ENCODE data around the gene SLC10A7. TPM values are rescaled to one million over a fixed set of nuclear protein-coding genes. Genes with fewer than 3 reads are reported as not detected.

Gene SLC10A7
- total RNA-seq, 1 experiment from 2014 or later: 4.1 TPM

GRCh38 chr4:146261041-146261440 lies 260.7 kb downstream of the SLC10A7 start:
- DNase-seq (ENCODE audit: low spot score): no peak

GRCh38 chr4:146260521-146260920 lies 261.2 kb downstream of the SLC10A7 start:
- peak; percentile 5 for DNase-seq (ENCODE audit: low spot score)

GRCh38 chr4:146257511-146257910 lies 264.2 kb downstream of the SLC10A7 start:
- no peak for DNase-seq (ENCODE audit: low spot score)

GRCh38 chr4:146256328-146256727 lies 265.4 kb downstream of the SLC10A7 start:
- DNase-seq (ENCODE audit: low spot score): no peak

- no peak for DNase-seq (ENCODE audit: low spot score)
These were observed 265.9 kb downstream of the SLC10A7 start for GRCh38 chr4:146255874-146256273.

GRCh38 chr4:146255463-146255862 lies 266.3 kb downstream of the SLC10A7 start:
- no peak for DNase-seq (ENCODE audit: low spot score)

- DNase-seq (ENCODE audit: low spot score): no peak
These were observed 268.6 kb downstream of the SLC10A7 start for GRCh38 chr4:146252969-146253611.

GRCh38 chr4:146247356-146247755 lies 274.4 kb downstream of the SLC10A7 start:
- DNase-seq (ENCODE audit: low spot score): no peak

- DNase-seq (ENCODE audit: low spot score): no peak
These were observed 275.4 kb downstream of the SLC10A7 start for GRCh38 chr4:146246381-146246780.

- DNase-seq (ENCODE audit: low spot score): no peak
These were observed 275.9 kb downstream of the SLC10A7 start for GRCh38 chr4:146245850-146246249.

- DNase-seq (ENCODE audit: low spot score): no peak
These were observed 276.5 kb downstream of the SLC10A7 start for GRCh38 chr4:146245246-146245645.

GRCh38 chr4:146244496-146244895 lies 277.2 kb downstream of the SLC10A7 start:
- DNase-seq (ENCODE audit: low spot score): no peak

- no peak for DNase-seq (ENCODE audit: low spot score)
These were observed 277.9 kb downstream of the SLC10A7 start for GRCh38 chr4:146243883-146244277.

- no peak for DNase-seq (ENCODE audit: low spot score)
These were observed 278.4 kb downstream of the SLC10A7 start for GRCh38 chr4:146243141-146243882.

- no peak for DNase-seq (ENCODE audit: low spot score)
These were observed 283.6 kb downstream of the SLC10A7 start for GRCh38 chr4:146238107-146238506.

- DNase-seq (ENCODE audit: low spot score): no peak
These were observed 284.6 kb downstream of the SLC10A7 start for GRCh38 chr4:146237092-146237491.

- DNase-seq (ENCODE audit: low spot score): no peak
These were observed 285.5 kb downstream of the SLC10A7 start for GRCh38 chr4:146236216-146236615.

GRCh38 chr4:146235654-146236177 lies 286.0 kb downstream of the SLC10A7 start:
- DNase-seq (ENCODE audit: low spot score): no peak

- DNase-seq (ENCODE audit: low spot score): no peak
These were observed 289.5 kb downstream of the SLC10A7 start for GRCh38 chr4:146232131-146232722.

GRCh38 chr4:146229406-146229805 lies 292.3 kb downstream of the SLC10A7 start:
- no peak for DNase-seq (ENCODE audit: low spot score)

- DNase-seq (ENCODE audit: low spot score): no peak
These were observed 297.3 kb downstream of the SLC10A7 start for GRCh38 chr4:146224326-146224966.

GRCh38 chr4:146222313-146222712 lies 299.4 kb downstream of the SLC10A7 start:
- no peak for DNase-seq (ENCODE audit: low spot score)

Data from HT-29 (cell line).